Activated CD4-positive, CD25-positive, alpha-beta regulatory T cell treated with anti-CD3 and anti-CD28 coated beads, Interleukin-2, amount 50 U/mL, for 72 hours (primary cell): ENCODE measurements around the gene KLHL3.

Source experiments
- DNase-seq: peaks from one replicate; pipeline ENCODE4 v3.0.0; 2021

Gene KLHL3

DNA sequence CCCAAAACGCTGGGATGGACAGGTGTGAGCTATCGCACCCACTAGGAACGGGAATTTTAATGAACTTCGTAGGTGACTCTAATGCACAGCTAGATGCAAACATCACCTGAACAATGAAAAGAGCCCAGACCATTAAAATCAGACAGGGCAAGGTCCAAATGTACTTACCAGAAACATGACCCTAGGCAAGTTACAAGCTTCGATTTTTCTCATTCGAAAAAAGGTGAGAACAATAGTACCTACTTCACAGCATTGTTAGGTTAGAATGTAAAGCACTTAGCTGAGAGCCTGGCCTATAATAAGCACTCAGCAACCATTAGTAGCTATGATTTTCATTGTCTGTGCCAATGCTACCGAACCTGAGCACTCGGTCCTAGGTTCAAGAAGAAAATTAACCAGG, 5.8 kb upstream of the KLHL3 start:
- no peak for DNase-seq

GRCh38 chr5:137739737-137740136, 3.8 kb upstream of the KLHL3 start:
- no peak for DNase-seq

- DNase-seq: no peak
Measured at GRCh38 chr5:137738947-137739346, 3.1 kb upstream of the KLHL3 start.

GRCh38 chr5:137737349-137738131, 1.7 kb upstream of the KLHL3 start:
- DNase-seq: no peak

GRCh38 chr5:137736496-137736895, 607 bp upstream of the KLHL3 start:
- no peak for DNase-seq

- no peak for DNase-seq
Measured at GRCh38 chr5:137734962-137735554, 831 bp downstream of the KLHL3 start.

GRCh38 chr5:137734331-137734730, 1.6 kb downstream of the KLHL3 start:
- DNase-seq: no peak

DNA sequence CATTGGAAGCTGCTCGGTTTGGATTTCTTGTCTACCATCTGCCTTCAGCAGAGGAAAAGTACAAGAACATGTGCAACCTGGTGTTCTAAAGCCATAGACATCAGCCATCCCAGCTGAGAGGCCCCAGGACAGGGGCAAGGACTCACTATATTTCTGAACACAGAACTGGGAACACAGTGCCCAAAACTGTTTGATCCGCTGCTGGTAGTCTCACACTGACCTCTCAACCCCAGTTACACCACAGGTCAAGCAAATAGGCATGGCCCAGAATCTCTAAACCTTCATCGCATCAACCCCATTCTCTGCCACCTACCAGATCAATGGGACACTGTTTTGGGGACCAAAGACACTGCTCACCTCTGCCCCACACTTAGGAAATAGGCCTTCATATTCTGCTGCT, 2.0 kb downstream of the KLHL3 start:
- no peak for DNase-seq

DNA sequence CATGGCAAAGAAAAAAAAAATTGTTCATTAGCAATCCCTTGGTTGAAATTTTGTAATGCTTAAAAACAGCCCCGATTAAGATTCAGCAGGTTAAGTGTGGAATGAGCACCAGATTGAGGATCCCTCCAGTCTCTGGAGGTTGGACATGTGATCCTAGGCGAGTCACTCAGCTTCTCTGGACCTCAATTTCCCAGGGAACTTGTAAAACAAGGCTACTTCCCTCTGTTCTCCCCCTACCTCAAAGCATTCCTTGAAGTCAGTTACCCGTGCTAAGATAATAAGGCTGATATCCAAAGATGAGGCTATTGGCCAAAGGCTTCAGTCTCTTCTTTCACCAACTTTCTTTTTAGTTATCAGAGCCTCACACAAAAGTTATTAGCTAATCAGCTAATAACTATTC, 2.9 kb downstream of the KLHL3 start:
- no peak for DNase-seq

DNA sequence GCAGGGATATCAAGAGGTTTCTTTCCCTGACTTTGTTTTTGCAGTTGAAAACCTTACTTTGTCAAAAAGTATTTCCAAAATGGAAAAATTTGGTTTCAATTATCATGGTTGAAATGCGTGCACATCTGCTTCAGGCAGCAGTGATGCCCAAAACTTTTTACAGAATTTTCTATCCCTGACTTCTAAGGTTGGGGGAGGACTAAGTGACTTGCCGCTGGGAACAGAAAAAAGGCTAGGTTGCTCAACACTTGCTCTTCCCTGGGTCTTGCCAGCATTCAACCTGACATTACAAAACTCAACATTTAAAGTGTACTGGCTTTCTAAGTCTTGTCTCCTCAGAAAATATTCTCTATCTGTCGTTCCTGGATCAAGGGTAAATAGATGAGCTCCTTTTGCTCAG, 4.7 kb downstream of the KLHL3 start:
- DNase-seq: no peak

DNA sequence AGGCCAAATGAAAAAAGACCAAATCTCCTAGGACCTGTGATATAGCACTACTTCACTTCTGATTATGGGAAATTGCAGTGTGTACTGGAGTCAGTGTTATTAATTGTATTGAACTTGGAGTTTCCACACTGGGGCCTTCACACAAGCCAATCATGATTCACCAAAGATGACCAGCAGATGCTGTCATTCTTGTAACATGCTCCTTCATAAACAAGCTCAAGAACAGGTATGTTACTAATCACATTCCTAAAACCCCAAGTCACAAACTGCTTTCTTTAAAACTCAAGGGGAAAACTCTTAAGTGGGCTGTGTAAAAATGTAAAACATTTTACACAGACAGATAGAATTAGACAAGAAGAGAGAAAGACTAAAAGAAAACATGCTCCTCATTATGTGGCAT, 5.6 kb downstream of the KLHL3 start:
- DNase-seq: no peak

DNA sequence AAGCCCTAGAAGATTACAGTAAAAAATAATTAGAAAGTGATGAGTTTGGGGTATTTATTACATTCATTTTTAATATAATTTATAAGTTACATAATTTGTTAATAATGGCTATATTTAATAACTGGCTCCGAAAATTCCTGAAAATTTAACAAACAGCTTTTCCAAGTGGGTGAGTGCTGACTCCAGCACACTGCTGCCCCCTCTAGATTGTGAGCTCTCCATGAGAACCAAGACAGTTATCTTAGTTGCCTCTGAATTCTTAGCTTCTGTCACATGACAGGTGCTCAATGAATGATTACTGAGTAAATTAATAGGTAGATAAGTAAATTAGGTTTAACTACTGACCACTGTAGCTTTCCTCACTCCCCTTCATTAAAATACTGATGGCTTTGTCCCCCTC, 7.8 kb downstream of the KLHL3 start:
- no peak for DNase-seq

DNA sequence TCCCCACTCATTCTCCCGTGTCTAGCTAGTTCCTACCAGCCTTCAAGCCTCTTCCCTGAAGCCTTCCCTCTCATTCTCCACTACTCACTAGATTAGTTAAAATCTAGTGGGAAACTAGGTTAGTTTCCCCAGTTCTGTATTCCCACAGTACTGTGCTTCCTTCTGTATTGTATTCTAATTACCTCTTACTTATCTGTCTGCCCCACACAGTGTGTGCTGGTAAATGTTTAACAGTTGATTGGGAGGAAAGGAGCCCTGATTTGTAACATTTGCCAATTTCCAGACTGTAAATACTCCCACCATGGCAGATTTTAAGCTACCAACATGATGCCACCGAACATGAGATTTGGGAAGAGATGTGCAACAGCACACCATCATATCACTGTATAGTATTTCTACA, 8.3 kb downstream of the KLHL3 start:
- DNase-seq: no peak

GRCh38 chr5:137724251-137724650, 11.6 kb downstream of the KLHL3 start:
- no peak for DNase-seq

- DNase-seq: no peak
Measured at GRCh38 chr5:137718611-137719010, 17.3 kb downstream of the KLHL3 start.

DNA sequence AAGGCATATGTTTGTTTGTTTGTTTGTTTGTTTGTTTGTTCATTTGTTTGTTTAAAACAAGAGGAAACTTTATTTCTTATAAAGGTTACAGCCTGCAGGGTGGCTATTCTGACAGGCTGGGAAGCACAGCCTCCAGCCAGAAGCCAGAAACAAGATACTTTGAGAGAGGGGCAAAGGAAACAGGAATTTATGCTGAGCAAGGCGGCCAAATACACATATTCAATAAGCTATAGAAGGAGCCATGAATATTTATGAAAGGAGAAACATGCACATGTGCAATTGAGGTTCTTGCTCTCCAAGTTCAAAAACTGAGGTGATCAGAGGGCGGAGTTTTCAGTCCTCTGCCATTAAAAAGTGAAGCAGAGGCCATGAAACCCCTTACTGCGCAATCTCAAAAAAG, 19.6 kb downstream of the KLHL3 start:
- DNase-seq: no peak

GRCh38 chr5:137715456-137715855, 20.4 kb downstream of the KLHL3 start:
- no peak for DNase-seq

GRCh38 chr5:137714946-137715345, 20.9 kb downstream of the KLHL3 start:
- no peak for DNase-seq

- DNase-seq: no peak
Measured at GRCh38 chr5:137714494-137714893, 21.4 kb downstream of the KLHL3 start.

DNA sequence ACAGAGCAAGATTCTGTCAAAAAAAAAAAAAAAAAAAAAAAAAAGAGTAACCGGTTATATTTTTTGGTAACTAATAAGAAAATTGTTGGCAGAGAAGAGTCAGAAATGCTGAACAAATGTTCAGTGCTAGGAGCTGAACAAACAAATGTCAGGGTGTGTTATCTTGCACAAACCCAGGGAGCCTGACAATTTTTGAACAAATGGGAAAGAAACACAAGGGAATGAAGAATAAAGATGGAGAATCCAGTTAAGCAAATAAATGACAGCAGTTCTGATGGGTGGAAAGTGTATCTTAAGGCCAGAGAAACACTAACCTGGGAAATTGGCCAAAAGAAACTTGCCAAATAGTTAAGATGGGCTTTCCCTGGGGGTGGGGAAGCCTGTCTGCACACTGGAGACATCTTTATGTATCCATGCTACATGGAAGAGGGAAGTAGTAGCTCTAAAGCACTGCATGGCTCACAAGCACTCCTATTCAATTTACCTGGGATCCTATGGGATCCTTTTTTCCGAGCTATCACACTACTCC, 23.7 kb downstream of the KLHL3 start:
- DNase-seq: no peak

- DNase-seq: no peak
Measured at GRCh38 chr5:137710086-137710485, 25.8 kb downstream of the KLHL3 start.

- DNase-seq: no peak
Measured at GRCh38 chr5:137708796-137709559, 26.9 kb downstream of the KLHL3 start.

GRCh38 chr5:137708062-137708461, 27.8 kb downstream of the KLHL3 start:
- DNase-seq: no peak

DNA sequence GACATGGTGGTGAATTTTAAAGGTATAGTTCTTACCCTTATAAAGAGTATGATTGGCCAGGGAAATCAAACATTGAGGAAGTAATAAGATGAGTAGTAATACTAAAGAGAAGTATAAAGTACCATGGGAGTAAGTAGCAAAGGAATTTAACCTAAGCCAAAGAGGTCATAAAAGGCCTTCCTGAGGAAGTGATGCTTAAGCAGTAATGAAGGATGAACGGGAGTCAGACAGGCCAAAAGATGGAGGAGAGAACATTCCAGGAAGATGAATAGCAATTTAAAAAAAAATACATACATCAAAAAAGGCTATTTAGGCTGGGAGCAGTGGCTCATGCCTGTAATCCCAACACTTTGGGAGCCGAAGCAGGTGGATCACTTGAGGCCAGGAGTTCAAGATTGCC, 29.0 kb downstream of the KLHL3 start:
- no peak for DNase-seq
